GM12878 (cell line): ENCODE data around the gene ACE. TPM values are rescaled to one million over a fixed set of nuclear protein-coding genes. Genes with fewer than 3 reads are reported as not detected.

Experiments used
- ATAC-seq: fragments of 200-7000 bp; cut with Tn5 transposase; 3 replicates; pipeline ENCODE4 v1.9.1; 2020; ENCODE audit warnings: mild to moderate bottlenecking, moderate library complexity
- BruUV-seq: library from RNA; stranded (reverse); fragments of 400-500 nt; replicated peaks from 2 replicates; lab custom pipeline; 2021; lab: Mats Ljungman, UMichigan
- CTCF ChIA-PET: fragments of 300-600 bp; sonication (Branson Sonifier 250); formaldehyde crosslinking; extraction: SDS; loops from one replicate; lab custom pipeline; 2021; ENCODE audit warnings: inconsistent platforms; lab: Yijun Ruan, JAX
- POLR2A ChIA-PET: fragments of 350-600 bp; formaldehyde crosslinking; extraction: SDS; loops from one replicate; lab custom pipeline; 2021; ENCODE audit warnings: inconsistent platforms; lab: Charles Lee
- RAD21 ChIA-PET: fragments of 300-600 bp; sonication (Branson Sonifier 250); formaldehyde crosslinking; loops from one replicate; lab custom pipeline; 2023; ENCODE audit warnings: antibody characterized with exemption; ENCODE audit not compliant: unreplicated experiment; lab: Charles Lee
- SMC1A ChIA-PET: fragments of 300-600 bp; sonication (Branson Sonifier 250); formaldehyde crosslinking; loops from one replicate; lab custom pipeline; 2023; ENCODE audit not compliant: unreplicated experiment, uncharacterized antibody; lab: Charles Lee
- DNase-seq: peaks from one replicate; pipeline ENCODE4 v3.0.0-alpha.2; 2011; ENCODE audit warnings: low read depth, low spot score
- FAIRE-seq: peaks from 3 replicates; lab custom pipeline; 2011; peaks lifted over from hg19 to GRCh38; lab: Jason Lieb, UNC
- H2AFZ ChIP-seq: 2 replicates; pipeline ENCODE4 v1.6.0; 2011; ENCODE audit warnings: low read depth, low read length, control low read depth; ENCODE audit not compliant: control insufficient read depth
- H3K27ac ChIP-seq: 2 replicates; pipeline ENCODE4 v1.5.1; 2011; ENCODE audit warnings: control low read depth; ENCODE audit not compliant: control insufficient read depth, insufficient read depth
- H3K27me3 ChIP-seq, 2 experiments: replicated peaks in 1 of 2; 2 replicates each; pipeline versions ENCODE4 v1.6.0 to v1.6.1; 2011; ENCODE audit warnings: low read length in 1 of 2; ENCODE audit not compliant: control insufficient read depth in 2 of 2, insufficient read depth in 2 of 2
- H3K36me3 ChIP-seq, 2 experiments: 2 replicates each; pipeline ENCODE4 v1.5.1; 2011; ENCODE audit warnings: low read length in 1 of 2; ENCODE audit not compliant: control insufficient read depth in 2 of 2, insufficient read depth in 2 of 2
- H3K4me1 ChIP-seq: 2 replicates; pipeline ENCODE4 v1.6.1; 2011; ENCODE audit warnings: mild to moderate bottlenecking, low read length, moderate library complexity, mixed read lengths; ENCODE audit not compliant: control insufficient read depth, insufficient read depth
- H3K4me2 ChIP-seq: 2 replicates; pipeline ENCODE4 v1.6.0; 2011; ENCODE audit warnings: control low read depth; ENCODE audit not compliant: control insufficient read depth, insufficient read depth
- H3K4me3 ChIP-seq: fragments of 200-600 bp; sonication (generic); 2 replicates; pipeline ENCODE4 v1.5.1; 2016
- H3K79me2 ChIP-seq: 2 replicates; pipeline ENCODE4 v1.6.0; 2011; ENCODE audit warnings: low read length; ENCODE audit not compliant: control insufficient read depth, insufficient read depth
- H3K9ac ChIP-seq: 2 replicates; pipeline ENCODE4 v1.8.0; 2011; ENCODE audit warnings: low read length, control low read depth, mixed read lengths; ENCODE audit not compliant: control insufficient read depth, insufficient read depth
- H3K9me3 ChIP-seq: replicated peaks from 3 replicates; pipeline ENCODE4 v1.5.1; 2011; ENCODE audit warnings: mild to moderate bottlenecking, low read length; ENCODE audit not compliant: control insufficient read depth, insufficient read depth
- H4K20me1 ChIP-seq: 2 replicates; pipeline ENCODE4 v1.6.0; 2011; ENCODE audit not compliant: control insufficient read depth, insufficient read depth
- CREB1 ChIP-seq: IDR thresholded peaks from 2 replicates; pipeline ENCODE4 v1.6.1; 2012; ENCODE audit warnings: low read depth, mild to moderate bottlenecking, inconsistent platforms
- JUNB ChIP-seq: IDR thresholded peaks from 2 replicates; pipeline ENCODE4 v1.6.1; 2016; ENCODE audit warnings: antibody characterized with exemption, mild to moderate bottlenecking
- KDM1A ChIP-seq: fragments of 200-600 bp; sonication (generic); IDR thresholded peaks from 2 replicates; pipeline ENCODE4 v1.6.1; 2016; ENCODE audit warnings: borderline replicate concordance
- NKRF ChIP-seq: fragments of 450-650 bp; conservative IDR thresholded peaks from 2 replicates; pipeline ENCODE4 v1.6.1; 2017; ENCODE audit warnings: mild to moderate bottlenecking, moderate library complexity
- PAX5 ChIP-seq: IDR thresholded peaks from 2 replicates; pipeline ENCODE4 v1.6.1; 2011; ENCODE audit warnings: low read depth, low read length, borderline replicate concordance
- SUPT20H ChIP-seq: IDR thresholded peaks from 2 replicates; pipeline ENCODE4 v1.6.1; 2011; ENCODE audit warnings: low read depth, mild to moderate bottlenecking, low read length, moderate library complexity, borderline replicate concordance; ENCODE audit not compliant: control insufficient read depth
- WGBS: methylation state at CpG from one replicate; pipeline ENCODE4 v1.1.6; 2016; ENCODE audit warnings: low lambda C conversion rate; ENCODE audit not compliant: insufficient replicate concordance, insufficient coverage; ENCODE audit errors: missing lambda C conversion rate; 5-methylcytosine and 5-hydroxymethylcytosine counted together
- in situ Hi-C: fragments of 300-500 bp; cut with MboI; formaldehyde crosslinking; loops from 9 replicates; pipeline ENCODE4 v1.14.3; 2018; ENCODE audit warnings: mixed read lengths
- intact Hi-C: fragments of 100-400 bp; cut with micrococcal nuclease; formaldehyde crosslinking; loops from one replicate; pipeline ENCODE4 v1.14.2; 2022; ENCODE audit not compliant: unreplicated experiment
- polyA plus RNA-seq, 11 experiments: library from polyadenylated mRNA; depleted of rRNA in 4 of 11; unstranded in 6 of 11; stranded (reverse) in 5 of 11; fragments of >200 nt; fragmentation: Nextera tagmentation in 4 of 11; fragmentation: Illumina TruSeq in 1 of 11; extraction: Ambion mirVana in 4 of 11; extraction: Trizol in 1 of 11; gene quantifications; 1 replicate in 1 of 11; 2 replicates in 10 of 11; pipeline versions ENCODE4 v1.2.1 to v1.2.3, GENCODE V29; 2011 to 2016; ENCODE audit warnings: inconsistent platforms in 2 of 11, missing spikeins in 2 of 11, low read depth in 1 of 11
- total RNA-seq, 4 experiments: library from RNA; depleted of rRNA in 3 of 4; stranded (reverse); fragments of >200 nt in 3 of 4; fragmentation: Illumina TruSeq in 1 of 4; extraction: Trizol in 1 of 4; gene quantifications; 2 replicates each; pipeline versions ENCODE4 v1.2.1 to v1.2.3, GENCODE V29; 2013 to 2021
- TF ChIP-seq, protein P1 (sequence below): IDR thresholded peaks from 2 replicates; pipeline ENCODE4 v1.6.1; 2012; ENCODE audit warnings: low read length, inconsistent platforms
- TF ChIP-seq, protein P2 (sequence below): fragments of 450-650 bp; IDR thresholded peaks from 2 replicates; pipeline ENCODE4 v1.6.1; 2016; ENCODE audit warnings: mild to moderate bottlenecking
- TF ChIP-seq, protein P3 (sequence below): fragments of 450-650 bp; formaldehyde crosslinking; IDR thresholded peaks from 2 replicates; pipeline ENCODE4 v1.5.0; 2022; ENCODE audit warnings: mild to moderate bottlenecking, missing genetic modification characterization

ACE gene
- total and polyA plus RNA-seq, 10 of the 15 experiments (the other 5 are each of a cell fraction or from before 2014, with no cell fraction given), result 0.46 TPM; not detected in 9

- Histone ChIP-seq H3K4me2 (no peak overlapping the region), H3K36me3 (no peaks in the 10 kb centered on the region), H3K79me2 (no peaks in the 10 kb centered on the region), H3K27ac (no peak overlapping the region), H3K27me3 (no peaks in the 10 kb centered on the region), H4K20me1 (no peaks in the 10 kb centered on the region), H3K9ac (no peak overlapping the region), H3K4me3 (no peak overlapping the region), H2AFZ (no peak overlapping the region), H3K9me3 (no peaks in the 10 kb centered on the region), H3K4me1 (no peaks in the 10 kb centered on the region; the same call in 1 of the 2 replicates)
- intact Hi-C loops (no loop called here), in situ Hi-C loops (loop anchor here (25.0 kb wide), 1 partner anchor 402 kb away; the partner anchor contains the start of genes FTSJ3, PSMC5 and SMARCD2)
- ChIA-PET SMC1A (interaction anchor here (0.7 to 3.2 kb wide), 4 partner anchors 172 to 184 kb away, joined by 3 to 10 read pairs (median 3); no protein-coding TSS in a partner anchor), POLR2A (interaction anchor here (0.6 kb wide), 1 partner anchor 455 kb away, joined by 7 read pairs; no protein-coding TSS in a partner anchor), RAD21 (interaction anchor here (1.3 kb wide), 3 partner anchors 44 to 263 kb away, joined by 3 to 4 read pairs (median 3); no protein-coding TSS in a partner anchor), CTCF (interaction anchor here (0.6 to 3.2 kb wide), 7 partner anchors 9 to 275 kb away, joined by 3 to 23 read pairs (median 6); no protein-coding TSS in a partner anchor)
- TF ChIP-seq, protein P1, sequence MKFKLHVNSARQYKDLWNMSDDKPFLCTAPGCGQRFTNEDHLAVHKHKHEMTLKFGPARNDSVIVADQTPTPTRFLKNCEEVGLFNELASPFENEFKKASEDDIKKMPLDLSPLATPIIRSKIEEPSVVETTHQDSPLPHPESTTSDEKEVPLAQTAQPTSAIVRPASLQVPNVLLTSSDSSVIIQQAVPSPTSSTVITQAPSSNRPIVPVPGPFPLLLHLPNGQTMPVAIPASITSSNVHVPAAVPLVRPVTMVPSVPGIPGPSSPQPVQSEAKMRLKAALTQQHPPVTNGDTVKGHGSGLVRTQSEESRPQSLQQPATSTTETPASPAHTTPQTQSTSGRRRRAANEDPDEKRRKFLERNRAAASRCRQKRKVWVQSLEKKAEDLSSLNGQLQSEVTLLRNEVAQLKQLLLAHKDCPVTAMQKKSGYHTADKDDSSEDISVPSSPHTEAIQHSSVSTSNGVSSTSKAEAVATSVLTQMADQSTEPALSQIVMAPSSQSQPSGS, result no peak
- TF ChIP-seq CREB1 (no peak), JUNB (no peak), PAX5 (no peak), SUPT20H (no peak), KDM1A (no peak), NKRF (no peak)
- TF ChIP-seq, protein P2, sequence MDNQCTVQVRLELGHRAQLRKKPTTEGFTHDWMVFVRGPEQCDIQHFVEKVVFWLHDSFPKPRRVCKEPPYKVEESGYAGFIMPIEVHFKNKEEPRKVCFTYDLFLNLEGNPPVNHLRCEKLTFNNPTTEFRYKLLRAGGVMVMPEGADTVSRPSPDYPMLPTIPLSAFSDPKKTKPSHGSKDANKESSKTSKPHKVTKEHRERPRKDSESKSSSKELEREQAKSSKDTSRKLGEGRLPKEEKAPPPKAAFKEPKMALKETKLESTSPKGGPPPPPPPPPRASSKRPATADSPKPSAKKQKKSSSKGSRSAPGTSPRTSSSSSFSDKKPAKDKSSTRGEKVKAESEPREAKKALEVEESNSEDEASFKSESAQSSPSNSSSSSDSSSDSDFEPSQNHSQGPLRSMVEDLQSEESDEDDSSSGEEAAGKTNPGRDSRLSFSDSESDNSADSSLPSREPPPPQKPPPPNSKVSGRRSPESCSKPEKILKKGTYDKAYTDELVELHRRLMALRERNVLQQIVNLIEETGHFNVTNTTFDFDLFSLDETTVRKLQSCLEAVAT, result no peak
- TF ChIP-seq, protein P3, sequence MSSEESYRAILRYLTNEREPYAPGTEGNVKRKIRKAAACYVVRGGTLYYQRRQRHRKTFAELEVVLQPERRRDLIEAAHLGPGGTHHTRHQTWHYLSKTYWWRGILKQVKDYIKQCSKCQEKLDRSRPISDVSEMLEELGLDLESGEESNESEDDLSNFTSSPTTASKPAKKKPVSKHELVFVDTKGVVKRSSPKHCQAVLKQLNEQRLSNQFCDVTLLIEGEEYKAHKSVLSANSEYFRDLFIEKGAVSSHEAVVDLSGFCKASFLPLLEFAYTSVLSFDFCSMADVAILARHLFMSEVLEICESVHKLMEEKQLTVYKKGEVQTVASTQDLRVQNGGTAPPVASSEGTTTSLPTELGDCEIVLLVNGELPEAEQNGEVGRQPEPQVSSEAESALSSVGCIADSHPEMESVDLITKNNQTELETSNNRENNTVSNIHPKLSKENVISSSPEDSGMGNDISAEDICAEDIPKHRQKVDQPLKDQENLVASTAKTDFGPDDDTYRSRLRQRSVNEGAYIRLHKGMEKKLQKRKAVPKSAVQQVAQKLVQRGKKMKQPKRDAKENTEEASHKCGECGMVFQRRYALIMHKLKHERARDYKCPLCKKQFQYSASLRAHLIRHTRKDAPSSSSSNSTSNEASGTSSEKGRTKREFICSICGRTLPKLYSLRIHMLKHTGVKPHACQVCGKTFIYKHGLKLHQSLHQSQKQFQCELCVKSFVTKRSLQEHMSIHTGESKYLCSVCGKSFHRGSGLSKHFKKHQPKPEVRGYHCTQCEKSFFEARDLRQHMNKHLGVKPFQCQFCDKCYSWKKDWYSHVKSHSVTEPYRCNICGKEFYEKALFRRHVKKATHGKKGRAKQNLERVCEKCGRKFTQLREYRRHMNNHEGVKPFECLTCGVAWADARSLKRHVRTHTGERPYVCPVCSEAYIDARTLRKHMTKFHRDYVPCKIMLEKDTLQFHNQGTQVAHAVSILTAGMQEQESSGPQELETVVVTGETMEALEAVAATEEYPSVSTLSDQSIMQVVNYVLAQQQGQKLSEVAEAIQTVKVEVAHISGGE (CRISPR knock-in tag), result no peak
- ATAC-seq (no peak), DNase-seq (no peak), FAIRE-seq (no peak)
- WGBS, result 93% methylated on average over 25 of the region's 25 CpGs
- no TSS peak for BruUV-seq
These were observed 41.8 kb upstream of the ACE start for GRCh38 chr17:63434951-63435571.
